Activated CD4-positive, alpha-beta T cell treated with anti-CD3 and anti-CD28 coated beads, Interleukin-2, amount 10 ng/mL, durations not matched to agents 24 days and 14 days (primary cell): ENCODE data around the gene TMEM114. TPM values are rescaled to one million over a fixed set of nuclear protein-coding genes. Genes with fewer than 3 reads are reported as not detected.
"Not testable (repeated sequence)": the region's sequence is repeated elsewhere in the genome, so short reads cannot be mapped to it uniquely, and the experiment has no call there.

Source experiments
- DNase-seq: peaks from one replicate; pipeline ENCODE4 v3.0.0; 2022
- H3K27ac Mint-ChIP-seq: one replicate; pipeline ENCODE4 v1.8.0; 2022; ENCODE audit warnings: mild to moderate bottlenecking, mixed read lengths
- H3K27me3 Mint-ChIP-seq: one replicate; pipeline ENCODE4 v1.8.0; 2022; ENCODE audit warnings: mixed read lengths
- H3K36me3 Mint-ChIP-seq: one replicate; pipeline ENCODE4 v1.8.0; 2022; ENCODE audit warnings: low read depth, mild to moderate bottlenecking, mixed read lengths
- H3K4me1 Mint-ChIP-seq: one replicate; pipeline ENCODE4 v1.8.0; 2021; ENCODE audit warnings: mixed read lengths
- H3K4me3 Mint-ChIP-seq: one replicate; pipeline ENCODE4 v1.8.0; 2022; ENCODE audit warnings: mild to moderate bottlenecking, moderate library complexity, mixed read lengths
- H3K9me3 Mint-ChIP-seq: one replicate; pipeline ENCODE4 v1.8.0; 2021; ENCODE audit warnings: mixed read lengths
- intact Hi-C: fragments of 100-400 bp; cut with micrococcal nuclease; formaldehyde crosslinking; loops from one replicate; pipeline ENCODE4 v1.15.1; 2023
- total RNA-seq: library from RNA; stranded (reverse); gene quantifications from 2 replicates; pipeline ENCODE4 v1.2.3, GENCODE V29; 2022

TMEM114 gene
- total RNA-seq, 1 donor from 2014 or later: not detected

GRCh38 chr16:8563944-8564540 is 26.3 kb downstream of the TMEM114 start:
- not testable (repeated sequence) for H3K27ac Mint-ChIP-seq

DNA sequence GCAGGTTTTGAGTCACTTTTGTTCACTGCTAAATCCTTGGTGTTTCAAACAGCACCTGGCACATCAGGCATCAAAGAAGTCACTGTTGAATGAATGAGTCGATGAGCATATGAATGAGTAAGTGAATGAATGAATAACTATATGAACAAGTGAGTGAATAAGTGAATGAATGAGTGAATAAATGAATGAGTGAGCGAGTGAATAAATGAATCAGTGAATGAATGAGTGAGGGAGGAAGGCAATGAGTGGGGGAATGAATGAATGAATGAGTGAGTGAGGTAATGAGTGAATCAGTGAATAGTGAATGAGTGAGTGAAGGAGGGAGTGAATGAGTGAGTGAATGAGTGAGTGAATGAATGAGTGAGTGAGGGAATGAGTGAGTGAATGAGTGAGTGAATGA is 28.8 kb downstream of the TMEM114 start:
- Mint-ChIP-seq H3K27me3 (no peaks in the 10 kb centered on the region), H3K4me1 (no peaks in the 10 kb centered on the region), H3K9me3 (no peaks in the 10 kb centered on the region), H3K36me3 (no peaks in the 10 kb centered on the region), H3K27ac (no peak overlapping the region), H3K4me3 (no peak overlapping the region)
- intact Hi-C loops: loop anchor here (10.0 kb wide), 1 partner anchor 483 kb away; no protein-coding TSS in a partner anchor
- DNase-seq: no peak

More at GRCh38 chr16:8563944-8564540, 26.3 kb downstream of the TMEM114 start:
- H3K36me3 Mint-ChIP-seq, H3K4me1 Mint-ChIP-seq, H3K4me3 Mint-ChIP-seq, DNase-seq, H3K9me3 Mint-ChIP-seq, H3K27me3 Mint-ChIP-seq: not testable (repeated sequence)
- intact Hi-C loops: loop anchor here (10.0 kb wide), 1 partner anchor 481 kb away; no protein-coding TSS in a partner anchor

GRCh38 chr16:8555400-8555799 is 34.9 kb downstream of the TMEM114 start:
- H3K27me3 Mint-ChIP-seq: peaks cover 2% of the 10 kb centered on the region
- no peaks in the 10 kb centered on the region for H3K9me3 Mint-ChIP-seq
- H3K36me3 Mint-ChIP-seq: no peaks in the 10 kb centered on the region
- H3K27ac Mint-ChIP-seq: no peak overlapping the region
- intact Hi-C loops: no loop called here
- no peaks in the 10 kb centered on the region for H3K4me1 Mint-ChIP-seq
- H3K4me3 Mint-ChIP-seq: no peak overlapping the region
- DNase-seq: no peak

- Mint-ChIP-seq H3K27me3 (peaks cover 2% of the 10 kb centered on the region), H3K36me3 (no peaks in the 10 kb centered on the region), H3K27ac (no peak overlapping the region), H3K4me3 (no peak overlapping the region), H3K4me1 (no peaks in the 10 kb centered on the region), H3K9me3 (no peaks in the 10 kb centered on the region)
- intact Hi-C loops: no loop called here
- DNase-seq: no peak
These were observed 35.4 kb downstream of the TMEM114 start for GRCh38 chr16:8554881-8555280.

DNA sequence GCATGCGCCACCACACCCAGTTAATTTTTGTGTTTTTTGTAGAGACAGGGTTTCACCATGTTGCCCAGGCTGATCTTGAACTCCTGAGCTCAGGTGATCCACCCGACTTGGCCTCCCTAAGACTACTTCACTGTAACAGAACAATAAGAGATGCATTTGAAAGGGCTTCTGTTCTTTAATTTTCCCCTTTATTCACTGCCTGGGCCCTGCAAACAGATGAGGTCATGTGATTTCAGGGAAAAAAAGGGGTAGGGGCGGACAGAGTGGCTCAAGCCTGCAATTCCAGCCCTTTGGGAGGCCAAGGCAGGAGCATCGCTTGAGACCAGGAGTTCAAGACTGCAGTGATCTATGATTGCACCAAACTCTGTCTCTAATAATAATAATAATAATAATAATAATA is 36.3 kb downstream of the TMEM114 start:
- no peak for DNase-seq
- Mint-ChIP-seq H3K36me3 (no peaks in the 10 kb centered on the region), H3K27me3 (peaks cover 2% of the 10 kb centered on the region), H3K4me3 (no peak overlapping the region), H3K27ac (no peak overlapping the region), H3K4me1 (no peaks in the 10 kb centered on the region), H3K9me3 (no peaks in the 10 kb centered on the region)
- intact Hi-C loops: no loop called here

GRCh38 chr16:8552487-8553221 is 37.7 kb downstream of the TMEM114 start:
- no peaks in the 10 kb centered on the region for H3K9me3 Mint-ChIP-seq
- H3K27ac Mint-ChIP-seq: no peak overlapping the region
- H3K36me3 Mint-ChIP-seq: no peaks in the 10 kb centered on the region
- no peak overlapping the region for H3K4me3 Mint-ChIP-seq
- H3K4me1 Mint-ChIP-seq: no peaks in the 10 kb centered on the region
- peaks cover 2% of the 10 kb centered on the region for H3K27me3 Mint-ChIP-seq
- DNase-seq: no peak
- intact Hi-C loops: no loop called here

DNA sequence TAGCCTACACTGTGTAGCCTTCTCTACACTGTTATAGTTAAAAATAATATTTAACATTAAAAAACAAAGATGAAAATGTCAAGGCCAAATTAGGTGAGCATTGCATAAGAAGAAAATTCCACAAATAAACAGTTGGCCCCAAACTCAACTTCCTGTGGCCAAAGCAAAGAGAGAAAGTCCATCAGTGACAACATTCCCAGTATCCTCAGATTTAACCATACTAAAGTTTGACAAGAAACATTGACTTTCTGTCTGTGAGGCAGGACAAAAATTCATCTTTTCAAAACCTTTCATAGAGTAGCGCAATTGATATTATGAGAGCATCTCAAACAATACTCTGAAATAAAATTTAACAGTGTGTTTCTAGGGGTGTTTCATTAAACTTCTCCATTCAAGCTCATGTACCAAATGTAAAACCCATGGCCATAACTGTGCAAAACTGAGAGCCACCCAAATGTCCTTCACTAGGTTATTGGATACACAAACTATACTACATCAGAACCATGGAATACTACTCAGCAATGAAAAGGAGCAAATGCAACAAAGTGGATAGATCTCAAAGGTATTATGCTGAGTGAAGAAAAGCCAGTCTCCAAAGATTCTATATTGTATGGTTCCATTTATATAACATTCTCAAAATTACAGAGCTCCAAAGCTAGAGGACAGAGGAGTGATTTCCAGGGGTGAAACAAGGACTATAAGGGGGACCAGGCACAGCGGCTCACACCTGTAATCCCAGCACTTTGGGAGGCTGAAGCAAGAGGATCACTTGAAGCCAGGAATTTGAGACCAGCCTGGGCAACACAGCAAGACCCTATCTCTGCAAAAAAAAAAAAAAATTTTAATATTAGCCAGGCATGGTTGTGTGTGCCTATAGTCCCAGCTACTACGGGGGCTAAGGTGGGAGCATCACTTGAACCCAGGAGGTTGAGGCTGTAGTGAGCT is 38.7 kb downstream of the TMEM114 start:
- intact Hi-C loops: no loop called here
- no peaks in the 10 kb centered on the region for H3K9me3 Mint-ChIP-seq
- no peak for DNase-seq
- no peak overlapping the region for H3K27ac Mint-ChIP-seq
- peaks cover 2% of the 10 kb centered on the region for H3K27me3 Mint-ChIP-seq
- H3K36me3 Mint-ChIP-seq: no peaks in the 10 kb centered on the region
- H3K4me1 Mint-ChIP-seq: no peaks in the 10 kb centered on the region
- no peak overlapping the region for H3K4me3 Mint-ChIP-seq

DNA sequence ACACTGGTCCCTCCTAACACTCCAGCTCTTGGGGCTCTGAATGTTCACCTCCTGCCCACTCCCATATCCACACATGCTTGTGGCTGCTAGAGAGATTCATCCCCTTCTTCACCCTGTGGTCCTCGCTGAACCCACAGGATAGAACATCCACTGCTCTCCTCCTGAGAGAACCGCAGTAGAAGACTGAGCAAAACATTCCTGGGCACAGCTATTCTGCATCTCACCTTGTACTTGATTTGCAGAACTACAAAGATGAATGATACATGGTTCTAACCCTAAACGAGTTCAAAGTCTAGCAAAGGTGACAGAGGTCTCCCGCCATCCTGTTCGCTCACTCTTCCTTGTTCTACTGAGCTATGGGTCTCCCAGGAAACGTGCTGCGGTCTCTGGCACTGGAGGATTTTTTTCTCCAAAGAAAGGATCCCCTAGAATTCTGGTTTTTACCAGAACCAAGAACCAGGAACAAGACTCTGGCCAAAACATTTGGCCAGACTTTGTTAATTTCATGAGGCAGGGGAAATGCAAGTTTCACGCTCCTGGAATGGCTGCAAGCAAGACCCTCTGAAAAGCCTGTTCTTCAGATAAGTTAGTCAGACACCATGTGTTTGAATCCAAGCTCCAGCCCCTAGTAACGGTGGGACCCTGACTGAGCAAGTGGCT is 39.5 kb downstream of the TMEM114 start:
- H3K27ac Mint-ChIP-seq: no peak overlapping the region
- intact Hi-C loops: no loop called here
- H3K27me3 Mint-ChIP-seq: peaks cover 2% of the 10 kb centered on the region

DNA sequence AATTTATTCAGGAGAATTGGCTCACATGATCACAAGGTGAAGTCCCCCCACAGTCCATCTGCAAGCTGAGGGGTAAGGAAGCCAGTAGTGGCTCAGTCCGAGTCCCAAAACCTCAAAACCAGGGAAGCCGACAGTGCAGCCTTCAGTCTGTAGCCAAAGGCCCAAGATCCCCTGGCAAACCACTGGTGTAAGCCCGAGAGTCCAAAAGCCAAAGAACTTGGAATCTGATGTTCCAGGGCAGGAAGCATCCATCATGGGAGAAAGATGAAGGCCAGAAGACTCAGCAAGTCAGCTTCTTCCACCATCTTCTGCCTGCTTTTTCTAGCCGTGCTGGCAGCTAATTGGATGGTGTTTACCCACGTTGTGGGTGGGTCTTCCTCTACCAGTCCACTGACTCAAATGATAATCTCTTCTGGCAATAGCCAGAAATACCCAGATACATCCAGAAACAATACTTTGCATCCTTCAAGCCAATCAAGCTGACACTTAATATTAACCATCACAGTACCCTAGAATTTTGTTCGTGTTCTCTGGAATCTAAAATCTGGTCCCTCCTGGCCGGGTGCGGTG is 40.4 kb downstream of the TMEM114 start:
- H3K27me3 Mint-ChIP-seq: peaks cover 2% of the 10 kb centered on the region

More for the DNA sequence above, 39.5 kb downstream of the TMEM114 start:
- Mint-ChIP-seq H3K4me3 (no peak overlapping the region), H3K4me1 (no peaks in the 10 kb centered on the region), H3K9me3 (no peaks in the 10 kb centered on the region), H3K36me3 (no peaks in the 10 kb centered on the region)
- no peak for DNase-seq

GRCh38 chr16:8548166-8548565 is 42.1 kb downstream of the TMEM114 start:
- H3K36me3 Mint-ChIP-seq: no peaks in the 10 kb centered on the region
- H3K4me3 Mint-ChIP-seq: no peak overlapping the region
- no peaks in the 10 kb centered on the region for H3K4me1 Mint-ChIP-seq
- DNase-seq: no peak
- intact Hi-C loops: no loop called here
- H3K27me3 Mint-ChIP-seq: peaks cover 3% of the 10 kb centered on the region
- no peaks in the 10 kb centered on the region for H3K9me3 Mint-ChIP-seq
- H3K27ac Mint-ChIP-seq: no peak overlapping the region

More for the DNA sequence above, 40.4 kb downstream of the TMEM114 start:
- intact Hi-C loops: no loop called here
- no peak for DNase-seq
- Mint-ChIP-seq H3K4me3 (no peak overlapping the region), H3K4me1 (no peaks in the 10 kb centered on the region), H3K36me3 (no peaks in the 10 kb centered on the region), H3K9me3 (no peaks in the 10 kb centered on the region), H3K27ac (no peak overlapping the region)

DNA sequence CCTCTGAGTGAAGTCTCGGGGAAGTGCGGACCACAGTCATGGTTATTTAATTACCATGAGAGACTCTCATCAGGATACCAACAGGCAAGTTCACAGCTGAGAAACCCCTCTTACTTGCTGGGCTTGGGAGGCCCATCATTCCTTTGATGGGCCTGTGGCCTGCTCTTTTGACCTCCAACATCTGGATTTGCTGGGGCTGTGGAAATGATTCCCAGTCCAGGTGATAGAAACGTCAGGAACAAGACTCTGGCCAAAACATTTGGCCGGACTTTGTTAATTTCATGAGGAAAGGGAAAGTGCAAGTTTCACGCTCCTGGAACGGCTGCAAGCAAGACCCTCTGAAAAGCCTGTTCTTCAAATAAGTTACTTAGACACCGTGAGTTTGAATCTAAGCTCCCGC is 42.5 kb downstream of the TMEM114 start:
- Mint-ChIP-seq H3K4me1 (no peaks in the 10 kb centered on the region), H3K36me3 (no peaks in the 10 kb centered on the region), H3K27me3 (peaks cover 3% of the 10 kb centered on the region), H3K4me3 (no peak overlapping the region), H3K27ac (no peak overlapping the region), H3K9me3 (no peaks in the 10 kb centered on the region)
- DNase-seq: no peak
- intact Hi-C loops: no loop called here

DNA sequence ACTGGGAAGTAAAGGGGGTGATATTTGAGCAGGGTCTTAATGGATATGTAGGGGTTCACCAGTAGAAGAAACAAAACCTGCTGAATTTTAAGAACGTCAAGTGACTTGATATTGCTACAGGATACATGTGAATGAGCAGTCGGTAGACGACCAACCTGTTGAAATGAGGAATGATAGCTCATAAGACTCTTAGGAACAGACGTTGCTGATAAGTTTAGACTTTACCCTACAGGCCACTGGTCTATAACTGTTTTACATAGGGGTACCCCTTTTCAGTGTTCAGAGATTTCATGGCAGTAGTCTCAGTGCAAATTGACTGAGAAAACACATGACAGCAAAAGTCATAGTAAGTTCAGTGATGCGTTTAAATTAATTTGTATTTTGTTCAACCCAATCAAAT is 45.9 kb downstream of the TMEM114 start:
- intact Hi-C loops: no loop called here
- Mint-ChIP-seq H3K27ac (no peak overlapping the region), H3K4me3 (no peak overlapping the region), H3K27me3 (peaks cover 3% of the 10 kb centered on the region), H3K9me3 (no peaks in the 10 kb centered on the region), H3K36me3 (no peaks in the 10 kb centered on the region), H3K4me1 (no peaks in the 10 kb centered on the region)
- DNase-seq: no peak

- no peak overlapping the region for H3K4me3 Mint-ChIP-seq
- no peaks in the 10 kb centered on the region for H3K9me3 Mint-ChIP-seq
- no peak overlapping the region for H3K27ac Mint-ChIP-seq
- no peak for DNase-seq
- H3K36me3 Mint-ChIP-seq: no peaks in the 10 kb centered on the region
- H3K4me1 Mint-ChIP-seq: no peaks in the 10 kb centered on the region
- peaks cover 3% of the 10 kb centered on the region for H3K27me3 Mint-ChIP-seq
- intact Hi-C loops: no loop called here
These were observed 47.1 kb downstream of the TMEM114 start for GRCh38 chr16:8543258-8543657.
